GM23338 (cell line): ENCODE data around the gene C1QTNF8. TPM values are rescaled to one million over a fixed set of nuclear protein-coding genes. Genes with fewer than 3 reads are reported as not detected.

Experiments
- ATAC-seq: fragments of 200-7000 bp; cut with Tn5 transposase; 3 replicates; pipeline ENCODE4 v1.9.1; 2020
- DNase-seq: peaks from one replicate; pipeline ENCODE4 v3.0.0-alpha.2; 2015; ENCODE audit warnings: low spot score
- H2AFZ ChIP-seq: fragments of 200-600 bp; sonication (generic); 2 replicates; pipeline ENCODE4 v1.8.0; 2016; ENCODE audit warnings: antibody characterized with exemption, mild to moderate bottlenecking, moderate library complexity
- H3F3A ChIP-seq: fragments of 200-600 bp; sonication (generic); replicated peaks from 2 replicates; pipeline ENCODE4 v1.8.0; 2017; ENCODE audit warnings: antibody characterized with exemption, mixed run types, low read depth
- H3K27ac ChIP-seq: fragments of 200-600 bp; sonication (generic); 2 replicates; pipeline ENCODE4 v1.6.1; 2016; ENCODE audit warnings: low read depth
- H3K27me3 ChIP-seq: fragments of 200-600 bp; sonication (generic); 2 replicates; pipeline ENCODE4 v1.8.0; 2016; ENCODE audit warnings: mild to moderate bottlenecking, mixed run types, moderate library complexity; ENCODE audit not compliant: insufficient read depth
- H3K36me3 ChIP-seq: fragments of 200-600 bp; sonication (generic); 2 replicates; pipeline ENCODE4 v1.8.0; 2016; ENCODE audit warnings: mild to moderate bottlenecking; ENCODE audit not compliant: insufficient read depth
- H3K4me1 ChIP-seq: fragments of 200-600 bp; sonication (generic); 2 replicates; pipeline ENCODE4 v1.8.0; 2016; ENCODE audit warnings: mild to moderate bottlenecking, moderate library complexity; ENCODE audit not compliant: insufficient read depth
- H3K4me2 ChIP-seq: fragments of 200-600 bp; sonication (generic); 2 replicates; pipeline ENCODE4 v1.7.1; 2017; ENCODE audit warnings: mixed run types
- H3K4me3 ChIP-seq: fragments of 200-600 bp; sonication (generic); 2 replicates; pipeline ENCODE4 v1.6.1; 2016; ENCODE audit warnings: mixed run types
- H3K79me2 ChIP-seq: fragments of 200-600 bp; sonication (generic); replicated peaks from 2 replicates; pipeline ENCODE4 v1.8.0; 2017; ENCODE audit warnings: mild to moderate bottlenecking; ENCODE audit not compliant: insufficient read depth
- H3K9me2 ChIP-seq: fragments of 200-600 bp; sonication (generic); 2 replicates; pipeline ENCODE4 v1.8.0; 2017; ENCODE audit not compliant: insufficient read depth
- H4K20me1 ChIP-seq: fragments of 200-600 bp; sonication (generic); replicated peaks from 2 replicates; pipeline ENCODE4 v1.8.0; 2017; ENCODE audit warnings: mild to moderate bottlenecking; ENCODE audit not compliant: insufficient read depth
- H3K27ac Mint-ChIP-seq: 2 replicates; pipeline ENCODE4 v1.8.0; 2020; ENCODE audit warnings: inconsistent platforms, mild to moderate bottlenecking, moderate library complexity, mixed read lengths
- H3K27me3 Mint-ChIP-seq: 3 replicates; pipeline ENCODE4 v1.8.0; 2022; ENCODE audit warnings: low read depth, mild to moderate bottlenecking, moderate library complexity, mixed read lengths, inconsistent platforms; ENCODE audit not compliant: insufficient read depth, poor library complexity
- H3K36me3 Mint-ChIP-seq: 3 replicates; pipeline ENCODE4 v1.8.0; 2021; ENCODE audit warnings: low read depth, mild to moderate bottlenecking, inconsistent platforms, moderate library complexity, mixed read lengths
- H3K4me1 Mint-ChIP-seq: 3 replicates; pipeline ENCODE4 v1.8.0; 2020; ENCODE audit warnings: mild to moderate bottlenecking, inconsistent platforms, mixed read lengths
- H3K4me3 Mint-ChIP-seq: 3 replicates; pipeline ENCODE4 v1.8.0; 2021; ENCODE audit warnings: moderate library complexity, mild to moderate bottlenecking, inconsistent platforms, mixed read lengths
- H3K9me3 Mint-ChIP-seq: 3 replicates; pipeline ENCODE4 v1.8.0; 2020; ENCODE audit warnings: moderate library complexity, mild to moderate bottlenecking, inconsistent platforms, mixed read lengths
- CREB1 ChIP-seq: fragments of 250-450 bp; sonication (Bioruptor Pico); IDR thresholded peaks from 2 replicates; pipeline ENCODE4 v1.5.0; 2020; ENCODE audit warnings: low read depth, mild to moderate bottlenecking, moderate library complexity
- EZH2 ChIP-seq: fragments of 200-600 bp; sonication (generic); IDR thresholded peaks from one replicate; pipeline ENCODE4 v1.8.0; 2017; ENCODE audit warnings: antibody characterized with exemption, mild to moderate bottlenecking, low read depth; ENCODE audit not compliant: unreplicated experiment
- EZH2phosphoT487 ChIP-seq: fragments of 200-600 bp; sonication (generic); IDR thresholded peaks from one replicate; pipeline ENCODE4 v1.8.1; 2018; ENCODE audit warnings: antibody characterized with exemption; ENCODE audit not compliant: unreplicated experiment
- JUNB ChIP-seq: IDR thresholded peaks from one replicate; pipeline ENCODE4 v1.6.1; 2016; ENCODE audit warnings: antibody characterized with exemption; ENCODE audit not compliant: unreplicated experiment
- NANOG ChIP-seq: IDR thresholded peaks from 2 replicates; pipeline ENCODE4 v1.6.1; 2016; ENCODE audit warnings: antibody characterized with exemption, borderline replicate concordance
- POLR2AphosphoS5 ChIP-seq: IDR thresholded peaks from 2 replicates; pipeline ENCODE4 v1.6.1; 2016; ENCODE audit warnings: antibody characterized with exemption, low read depth
- STAT1 ChIP-seq: IDR thresholded peaks from one replicate; pipeline ENCODE4 v1.6.1; 2016; ENCODE audit warnings: antibody characterized with exemption; ENCODE audit not compliant: unreplicated experiment
- ZNF114 ChIP-seq: fragments of 250-450 bp; sonication (Bioruptor Pico); IDR thresholded peaks from 2 replicates; pipeline ENCODE4 v1.5.0; 2020; ENCODE audit warnings: mild to moderate bottlenecking, moderate library complexity
- ZNF331 ChIP-seq: fragments of 250-450 bp; sonication (Bioruptor Pico); IDR thresholded peaks from 2 replicates; pipeline ENCODE4 v1.5.0; 2020; ENCODE audit warnings: low read depth, mild to moderate bottlenecking, moderate library complexity
- polyA plus RNA-seq: library from polyadenylated mRNA; unstranded; fragments of >200 nt; fragmentation: Nextera tagmentation; extraction: Ambion mirVana; gene quantifications from 2 replicates; pipeline ENCODE4 v1.2.1, GENCODE V29; 2016
- total RNA-seq: library from RNA; depleted of rRNA; stranded (reverse); fragments of >200 nt; shearing (Covaris generic); gene quantifications from 2 replicates; pipeline ENCODE4 v1.2.3, GENCODE V29; 2014
- TF ChIP-seq, protein P1 (sequence below), 2 experiments: fragments of 200-600 bp in 1 of 2; sonication (generic) in 1 of 2; conservative IDR thresholded peaks; 2 replicates each; pipeline versions ENCODE4 v1.5.1 to v1.6.1; 2016 to 2017; ENCODE audit warnings: antibody characterized with exemption in 2 of 2, low read depth in 2 of 2, mild to moderate bottlenecking in 2 of 2, moderate library complexity in 1 of 2
- TF ChIP-seq, protein P2 (sequence below): IDR thresholded peaks from one replicate; pipeline ENCODE4 v1.6.1; 2018; ENCODE audit warnings: antibody characterized with exemption; ENCODE audit not compliant: unreplicated experiment
- TF ChIP-seq, protein P3 (sequence below): IDR thresholded peaks from 2 replicates; pipeline ENCODE4 v1.6.1; 2016; ENCODE audit warnings: antibody characterized with exemption
- TF ChIP-seq, protein P4 (sequence below): fragments of 250-450 bp; sonication (Bioruptor Pico); IDR thresholded peaks from 2 replicates; pipeline ENCODE4 v1.5.0; 2020; ENCODE audit warnings: mild to moderate bottlenecking, moderate library complexity

Gene C1QTNF8
- total and polyA plus RNA-seq, 2 experiments from 2014 or later = not detected

DNA sequence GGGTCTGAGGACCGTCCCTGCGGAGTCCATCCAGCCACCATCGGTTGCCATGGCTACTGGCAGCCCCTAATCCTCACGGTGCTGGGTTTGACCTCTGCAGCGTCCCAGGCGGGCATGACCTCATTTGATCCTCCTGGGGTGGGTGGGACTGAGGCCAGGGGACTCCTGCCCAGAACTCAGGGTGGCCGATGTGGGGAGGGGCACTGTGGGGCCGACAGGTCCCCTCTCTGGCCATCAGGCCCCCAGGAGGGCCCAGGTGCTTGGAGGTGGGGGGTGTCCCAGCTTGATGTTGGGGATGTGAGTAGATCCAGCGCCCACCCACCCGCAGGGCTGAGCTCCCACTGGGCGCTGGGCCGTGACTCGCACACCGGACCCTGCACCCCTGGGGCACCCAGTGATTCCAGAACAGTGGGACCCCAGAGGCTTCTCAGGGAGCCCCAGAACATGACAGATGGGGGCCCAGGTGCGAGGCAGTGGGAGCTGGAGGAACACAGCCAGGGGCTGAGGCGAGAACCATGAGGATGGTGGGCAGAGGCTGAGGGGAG lies 25.1 kb downstream of the C1QTNF8 start:
- H3K4me2 ChIP-seq = no peak overlapping the region
- H3K27me3 Mint-ChIP-seq = peaks cover 3% of the 10 kb centered on the region
- TF ChIP-seq NANOG (no peak), JUNB (no peak), ZNF331 (CRISPR knock-in tag) (no peak), EZH2 (no peak), CREB1 (CRISPR knock-in tag) (no peak), ZNF114 (no peak), STAT1 (no peak), POLR2AphosphoS5 (no peak), EZH2phosphoT487 (no peak)
- TF ChIP-seq, protein P1, sequence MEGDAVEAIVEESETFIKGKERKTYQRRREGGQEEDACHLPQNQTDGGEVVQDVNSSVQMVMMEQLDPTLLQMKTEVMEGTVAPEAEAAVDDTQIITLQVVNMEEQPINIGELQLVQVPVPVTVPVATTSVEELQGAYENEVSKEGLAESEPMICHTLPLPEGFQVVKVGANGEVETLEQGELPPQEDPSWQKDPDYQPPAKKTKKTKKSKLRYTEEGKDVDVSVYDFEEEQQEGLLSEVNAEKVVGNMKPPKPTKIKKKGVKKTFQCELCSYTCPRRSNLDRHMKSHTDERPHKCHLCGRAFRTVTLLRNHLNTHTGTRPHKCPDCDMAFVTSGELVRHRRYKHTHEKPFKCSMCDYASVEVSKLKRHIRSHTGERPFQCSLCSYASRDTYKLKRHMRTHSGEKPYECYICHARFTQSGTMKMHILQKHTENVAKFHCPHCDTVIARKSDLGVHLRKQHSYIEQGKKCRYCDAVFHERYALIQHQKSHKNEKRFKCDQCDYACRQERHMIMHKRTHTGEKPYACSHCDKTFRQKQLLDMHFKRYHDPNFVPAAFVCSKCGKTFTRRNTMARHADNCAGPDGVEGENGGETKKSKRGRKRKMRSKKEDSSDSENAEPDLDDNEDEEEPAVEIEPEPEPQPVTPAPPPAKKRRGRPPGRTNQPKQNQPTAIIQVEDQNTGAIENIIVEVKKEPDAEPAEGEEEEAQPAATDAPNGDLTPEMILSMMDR (conservative IDR thresholded peaks at IDR 0.05; ENCODE audit: low read depth in 2 of 2) = no peak
- TF ChIP-seq, protein P2, sequence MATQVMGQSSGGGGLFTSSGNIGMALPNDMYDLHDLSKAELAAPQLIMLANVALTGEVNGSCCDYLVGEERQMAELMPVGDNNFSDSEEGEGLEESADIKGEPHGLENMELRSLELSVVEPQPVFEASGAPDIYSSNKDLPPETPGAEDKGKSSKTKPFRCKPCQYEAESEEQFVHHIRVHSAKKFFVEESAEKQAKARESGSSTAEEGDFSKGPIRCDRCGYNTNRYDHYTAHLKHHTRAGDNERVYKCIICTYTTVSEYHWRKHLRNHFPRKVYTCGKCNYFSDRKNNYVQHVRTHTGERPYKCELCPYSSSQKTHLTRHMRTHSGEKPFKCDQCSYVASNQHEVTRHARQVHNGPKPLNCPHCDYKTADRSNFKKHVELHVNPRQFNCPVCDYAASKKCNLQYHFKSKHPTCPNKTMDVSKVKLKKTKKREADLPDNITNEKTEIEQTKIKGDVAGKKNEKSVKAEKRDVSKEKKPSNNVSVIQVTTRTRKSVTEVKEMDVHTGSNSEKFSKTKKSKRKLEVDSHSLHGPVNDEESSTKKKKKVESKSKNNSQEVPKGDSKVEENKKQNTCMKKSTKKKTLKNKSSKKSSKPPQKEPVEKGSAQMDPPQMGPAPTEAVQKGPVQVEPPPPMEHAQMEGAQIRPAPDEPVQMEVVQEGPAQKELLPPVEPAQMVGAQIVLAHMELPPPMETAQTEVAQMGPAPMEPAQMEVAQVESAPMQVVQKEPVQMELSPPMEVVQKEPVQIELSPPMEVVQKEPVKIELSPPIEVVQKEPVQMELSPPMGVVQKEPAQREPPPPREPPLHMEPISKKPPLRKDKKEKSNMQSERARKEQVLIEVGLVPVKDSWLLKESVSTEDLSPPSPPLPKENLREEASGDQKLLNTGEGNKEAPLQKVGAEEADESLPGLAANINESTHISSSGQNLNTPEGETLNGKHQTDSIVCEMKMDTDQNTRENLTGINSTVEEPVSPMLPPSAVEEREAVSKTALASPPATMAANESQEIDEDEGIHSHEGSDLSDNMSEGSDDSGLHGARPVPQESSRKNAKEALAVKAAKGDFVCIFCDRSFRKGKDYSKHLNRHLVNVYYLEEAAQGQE = no peak
- TF ChIP-seq, protein P3, sequence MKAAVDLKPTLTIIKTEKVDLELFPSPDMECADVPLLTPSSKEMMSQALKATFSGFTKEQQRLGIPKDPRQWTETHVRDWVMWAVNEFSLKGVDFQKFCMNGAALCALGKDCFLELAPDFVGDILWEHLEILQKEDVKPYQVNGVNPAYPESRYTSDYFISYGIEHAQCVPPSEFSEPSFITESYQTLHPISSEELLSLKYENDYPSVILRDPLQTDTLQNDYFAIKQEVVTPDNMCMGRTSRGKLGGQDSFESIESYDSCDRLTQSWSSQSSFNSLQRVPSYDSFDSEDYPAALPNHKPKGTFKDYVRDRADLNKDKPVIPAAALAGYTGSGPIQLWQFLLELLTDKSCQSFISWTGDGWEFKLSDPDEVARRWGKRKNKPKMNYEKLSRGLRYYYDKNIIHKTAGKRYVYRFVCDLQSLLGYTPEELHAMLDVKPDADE = no peak
- TF ChIP-seq, protein P4, sequence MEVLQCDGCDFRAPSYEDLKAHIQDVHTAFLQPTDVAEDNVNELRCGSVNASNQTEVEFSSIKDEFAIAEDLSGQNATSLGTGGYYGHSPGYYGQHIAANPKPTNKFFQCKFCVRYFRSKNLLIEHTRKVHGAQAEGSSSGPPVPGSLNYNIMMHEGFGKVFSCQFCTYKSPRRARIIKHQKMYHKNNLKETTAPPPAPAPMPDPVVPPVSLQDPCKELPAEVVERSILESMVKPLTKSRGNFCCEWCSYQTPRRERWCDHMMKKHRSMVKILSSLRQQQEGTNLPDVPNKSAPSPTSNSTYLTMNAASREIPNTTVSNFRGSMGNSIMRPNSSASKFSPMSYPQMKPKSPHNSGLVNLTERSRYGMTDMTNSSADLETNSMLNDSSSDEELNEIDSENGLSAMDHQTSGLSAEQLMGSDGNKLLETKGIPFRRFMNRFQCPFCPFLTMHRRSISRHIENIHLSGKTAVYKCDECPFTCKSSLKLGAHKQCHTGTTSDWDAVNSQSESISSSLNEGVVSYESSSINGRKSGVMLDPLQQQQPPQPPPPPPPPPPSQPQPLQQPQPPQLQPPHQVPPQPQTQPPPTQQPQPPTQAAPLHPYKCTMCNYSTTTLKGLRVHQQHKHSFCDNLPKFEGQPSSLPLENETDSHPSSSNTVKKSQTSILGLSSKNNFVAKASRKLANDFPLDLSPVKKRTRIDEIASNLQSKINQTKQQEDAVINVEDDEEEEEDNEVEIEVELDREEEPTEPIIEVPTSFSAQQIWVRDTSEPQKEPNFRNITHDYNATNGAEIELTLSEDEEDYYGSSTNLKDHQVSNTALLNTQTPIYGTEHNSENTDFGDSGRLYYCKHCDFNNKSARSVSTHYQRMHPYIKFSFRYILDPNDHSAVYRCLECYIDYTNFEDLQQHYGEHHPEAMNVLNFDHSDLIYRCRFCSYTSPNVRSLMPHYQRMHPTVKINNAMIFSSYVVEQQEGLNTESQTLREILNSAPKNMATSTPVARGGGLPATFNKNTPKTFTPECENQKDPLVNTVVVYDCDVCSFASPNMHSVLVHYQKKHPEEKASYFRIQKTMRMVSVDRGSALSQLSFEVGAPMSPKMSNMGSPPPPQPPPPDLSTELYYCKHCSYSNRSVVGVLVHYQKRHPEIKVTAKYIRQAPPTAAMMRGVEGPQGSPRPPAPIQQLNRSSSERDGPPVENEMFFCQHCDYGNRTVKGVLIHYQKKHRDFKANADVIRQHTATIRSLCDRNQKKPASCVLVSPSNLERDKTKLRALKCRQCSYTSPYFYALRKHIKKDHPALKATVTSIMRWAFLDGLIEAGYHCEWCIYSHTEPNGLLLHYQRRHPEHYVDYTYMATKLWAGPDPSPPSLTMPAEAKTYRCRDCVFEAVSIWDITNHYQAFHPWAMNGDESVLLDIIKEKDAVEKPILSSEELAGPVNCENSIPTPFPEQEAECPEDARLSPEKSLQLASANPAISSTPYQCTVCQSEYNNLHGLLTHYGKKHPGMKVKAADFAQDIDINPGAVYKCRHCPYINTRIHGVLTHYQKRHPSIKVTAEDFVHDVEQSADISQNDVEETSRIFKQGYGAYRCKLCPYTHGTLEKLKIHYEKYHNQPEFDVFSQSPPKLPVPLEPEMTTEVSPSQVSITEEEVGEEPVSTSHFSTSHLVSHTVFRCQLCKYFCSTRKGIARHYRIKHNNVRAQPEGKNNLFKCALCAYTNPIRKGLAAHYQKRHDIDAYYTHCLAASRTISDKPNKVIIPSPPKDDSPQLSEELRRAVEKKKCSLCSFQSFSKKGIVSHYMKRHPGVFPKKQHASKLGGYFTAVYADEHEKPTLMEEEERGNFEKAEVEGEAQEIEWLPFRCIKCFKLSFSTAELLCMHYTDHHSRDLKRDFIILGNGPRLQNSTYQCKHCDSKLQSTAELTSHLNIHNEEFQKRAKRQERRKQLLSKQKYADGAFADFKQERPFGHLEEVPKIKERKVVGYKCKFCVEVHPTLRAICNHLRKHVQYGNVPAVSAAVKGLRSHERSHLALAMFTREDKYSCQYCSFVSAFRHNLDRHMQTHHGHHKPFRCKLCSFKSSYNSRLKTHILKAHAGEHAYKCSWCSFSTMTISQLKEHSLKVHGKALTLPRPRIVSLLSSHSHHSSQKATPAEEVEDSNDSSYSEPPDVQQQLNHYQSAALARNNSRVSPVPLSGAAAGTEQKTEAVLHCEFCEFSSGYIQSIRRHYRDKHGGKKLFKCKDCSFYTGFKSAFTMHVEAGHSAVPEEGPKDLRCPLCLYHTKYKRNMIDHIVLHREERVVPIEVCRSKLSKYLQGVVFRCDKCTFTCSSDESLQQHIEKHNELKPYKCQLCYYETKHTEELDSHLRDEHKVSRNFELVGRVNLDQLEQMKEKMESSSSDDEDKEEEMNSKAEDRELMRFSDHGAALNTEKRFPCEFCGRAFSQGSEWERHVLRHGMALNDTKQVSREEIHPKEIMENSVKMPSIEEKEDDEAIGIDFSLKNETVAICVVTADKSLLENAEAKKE = no peak

More for the DNA sequence above, 25.1 kb downstream of the C1QTNF8 start:
- no peaks in the 10 kb centered on the region for H3F3A ChIP-seq
- no peaks in the 10 kb centered on the region; the same call in 1 of the 2 replicates for H3K27me3 ChIP-seq
- no peaks in the 10 kb centered on the region for H3K79me2 ChIP-seq
- no peak overlapping the region for H3K4me3 ChIP-seq
- no peak overlapping the region for H3K27ac ChIP-seq
- Mint-ChIP-seq H3K4me3 (no peak overlapping the region), H3K36me3 (no peaks in the 10 kb centered on the region), H3K27ac (no peak overlapping the region), H3K4me1 (peaks cover 5% of the 10 kb centered on the region; the same call in 2 of the 3 replicates), H3K9me3 (no peaks in the 10 kb centered on the region)
- H2AFZ ChIP-seq = no peak overlapping the region
- ATAC-seq (peak; percentile 2; the same call in 2 of the 3 replicates), DNase-seq (no peak)
- H4K20me1 ChIP-seq = no peaks in the 10 kb centered on the region
- no peaks in the 10 kb centered on the region for H3K9me2 ChIP-seq
- H3K4me1 ChIP-seq = peaks cover 13% of the 10 kb centered on the region; the same call in 1 of the 2 replicates
- no peaks in the 10 kb centered on the region for H3K36me3 ChIP-seq
